GM21825 (cell line): ENCODE data around the gene HAL.
"Not testable (repeated sequence)": the region's sequence is repeated elsewhere in the genome, so short reads cannot be mapped to it uniquely, and the experiment has no call there.

Experiments
- ATAC-seq: cut with Tn5 transposase; IDR thresholded peaks from one replicate; pipeline ENCODE4 v1.9.1; 2021; ENCODE audit warnings: mild to moderate bottlenecking, moderate library complexity; ENCODE audit not compliant: unreplicated experiment

Gene HAL

GRCh38 chr12:95978774-95979173 lies 17.4 kb downstream of the HAL start:
- no peak for ATAC-seq

- ATAC-seq = no peak
These were observed 17.8 kb downstream of the HAL start for GRCh38 chr12:95978351-95978750.

GRCh38 chr12:95977764-95978305 lies 18.3 kb downstream of the HAL start:
- ATAC-seq = no peak

GRCh38 chr12:95976416-95976832 lies 19.7 kb downstream of the HAL start:
- ATAC-seq = no peak

GRCh38 chr12:95975491-95975890 lies 20.7 kb downstream of the HAL start:
- ATAC-seq = no peak

GRCh38 chr12:95974358-95974757 lies 21.8 kb downstream of the HAL start:
- no peak for ATAC-seq

GRCh38 chr12:95972832-95973456 lies 23.2 kb downstream of the HAL start:
- ATAC-seq = no peak

GRCh38 chr12:95970905-95971304 lies 25.2 kb downstream of the HAL start:
- ATAC-seq = no peak

- not testable (repeated sequence) for ATAC-seq
These were observed 27.0 kb downstream of the HAL start for GRCh38 chr12:95969116-95969515.

- ATAC-seq = no peak
These were observed 28.8 kb downstream of the HAL start for GRCh38 chr12:95967301-95967700.

- ATAC-seq = no peak
These were observed 29.8 kb downstream of the HAL start for GRCh38 chr12:95966287-95966870.

- ATAC-seq = no peak
These were observed 33.0 kb downstream of the HAL start for GRCh38 chr12:95963096-95963495.

GRCh38 chr12:95962222-95962621 lies 33.9 kb downstream of the HAL start:
- ATAC-seq = no peak

GRCh38 chr12:95960241-95960640 lies 35.9 kb downstream of the HAL start:
- ATAC-seq = no peak

- no peak for ATAC-seq
These were observed 37.0 kb downstream of the HAL start for GRCh38 chr12:95959107-95959506.

- ATAC-seq = no peak
These were observed 39.5 kb downstream of the HAL start for GRCh38 chr12:95956557-95957145.

- no peak for ATAC-seq
These were observed 40.5 kb downstream of the HAL start for GRCh38 chr12:95955549-95956159.

GRCh38 chr12:95953000-95953399 lies 43.1 kb downstream of the HAL start:
- ATAC-seq = no peak

- no peak for ATAC-seq
These were observed 44.6 kb downstream of the HAL start for GRCh38 chr12:95951515-95951914.

- no peak for ATAC-seq
These were observed 46.5 kb downstream of the HAL start for GRCh38 chr12:95949477-95950206.

GRCh38 chr12:95944108-95944704 lies 51.9 kb downstream of the HAL start:
- no peak for ATAC-seq
